Lower lobe of right lung (tissue), 2 donors: Measurements from ENCODE around the gene YIF1B. TPM values are rescaled to one million over a fixed set of nuclear protein-coding genes. Genes with fewer than 3 reads are reported as not detected.
A peak's percentile ranks its signal among the peaks of the same experiment; 100 is the strongest.

Experiments
- ATAC-seq, 2 donors: fragments of 200-7000 bp; cut with Tn5 transposase; one replicate each; pipeline ENCODE4 v1.9.1; 2020 to 2022; ENCODE audit warnings: mild to moderate bottlenecking in 2 of 2, moderate library complexity in 2 of 2
- DNase-seq: peaks from one replicate; pipeline ENCODE4 v3.0.0-alpha.2; 2020
- H3K27ac ChIP-seq: fragments of 200-600 bp; one replicate; pipeline ENCODE4 v1.8.0; 2022
- H3K27me3 ChIP-seq: fragments of 200-600 bp; one replicate; pipeline ENCODE4 v1.8.0; 2022; ENCODE audit warnings: low read depth
- H3K36me3 ChIP-seq: fragments of 200-600 bp; one replicate; pipeline ENCODE4 v1.8.0; 2022; ENCODE audit warnings: mild to moderate bottlenecking
- H3K4me1 ChIP-seq: fragments of 200-600 bp; one replicate; pipeline ENCODE4 v1.8.0; 2022
- H3K4me3 ChIP-seq: fragments of 200-600 bp; one replicate; pipeline ENCODE4 v1.8.0; 2022; ENCODE audit warnings: mild to moderate bottlenecking
- H3K9me3 ChIP-seq: fragments of 200-600 bp; one replicate; pipeline ENCODE4 v1.8.0; 2022
- CTCF ChIP-seq: fragments of 200-600 bp; IDR thresholded peaks from one replicate; pipeline ENCODE4 v1.8.0; 2022; ENCODE audit warnings: antibody characterized with exemption, mild to moderate bottlenecking
- intact Hi-C: fragments of 100-400 bp; cut with DNase I; formaldehyde crosslinking; loops from one replicate; pipeline ENCODE4 v1.11.0; 2022
- total RNA-seq: library from RNA; stranded (reverse); fragmentation: NEBNext Ultra II Directional; extraction: Animal tissue kit (Norgen Biotek cat#: 25700); gene quantifications from one replicate; pipeline ENCODE4 v1.2.1, GENCODE V29; 2021
- donor health status: DM: no; HTN: yes; CAD: no; lungs with severe emphysema.

Gene YIF1B
- total RNA-seq, 1 donor from 2014 or later = 38.9 TPM

DNA sequence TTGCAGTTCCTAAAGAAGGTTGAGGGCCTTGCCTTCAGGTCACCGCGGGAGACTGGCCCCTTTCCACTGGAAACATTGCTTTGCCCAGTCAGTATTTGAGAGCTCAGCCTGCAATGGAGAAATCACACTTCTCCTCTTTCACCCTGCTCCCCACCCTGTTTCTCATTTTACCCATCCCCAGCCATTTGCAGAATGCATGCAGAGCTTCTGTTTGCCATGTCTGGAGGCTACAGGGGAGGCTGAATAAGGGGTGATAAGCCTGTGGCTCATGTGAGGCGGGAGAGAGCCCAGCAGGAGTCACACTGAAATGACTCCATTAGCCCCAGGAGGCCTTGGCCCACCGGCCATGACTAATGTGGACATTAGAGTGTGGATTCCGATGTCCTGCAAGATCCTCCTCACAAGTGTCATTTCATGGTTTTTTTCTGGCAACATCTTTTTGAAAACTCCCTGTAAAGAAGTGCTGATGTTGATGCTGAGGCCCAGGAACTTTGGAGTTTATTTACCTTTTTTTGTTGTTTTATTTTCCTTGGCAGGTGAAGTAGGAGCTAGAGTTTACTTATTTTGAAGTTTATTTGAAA is 45.1 kb downstream of the YIF1B start:
- no peak overlapping the region for H3K4me3 ChIP-seq
- TF ChIP-seq CTCF = no peak
- no peaks in the 10 kb centered on the region for H3K36me3 ChIP-seq
- intact Hi-C loops = no loop called here
- H3K27ac ChIP-seq = no peak overlapping the region
- peaks cover 57% of the 10 kb centered on the region for H3K4me1 ChIP-seq
- no peak for ATAC-seq
- DNase-seq = no peak
- H3K27me3 ChIP-seq = no peaks in the 10 kb centered on the region
- no peaks in the 10 kb centered on the region for H3K9me3 ChIP-seq

GRCh38 chr19:38268539-38268938 is 47.2 kb downstream of the YIF1B start:
- no peak for TF ChIP-seq CTCF
- intact Hi-C loops = no loop called here
- ATAC-seq = no peak
- no peak overlapping the region for H3K27ac ChIP-seq
- no peaks in the 10 kb centered on the region for H3K9me3 ChIP-seq
- H3K4me3 ChIP-seq = no peak overlapping the region
- H3K36me3 ChIP-seq = no peaks in the 10 kb centered on the region
- H3K27me3 ChIP-seq = no peaks in the 10 kb centered on the region
- peaks cover 48% of the 10 kb centered on the region for H3K4me1 ChIP-seq
- no peak for DNase-seq

GRCh38 chr19:38267761-38268483 is 47.8 kb downstream of the YIF1B start:
- Histone ChIP-seq H3K9me3 (no peaks in the 10 kb centered on the region), H3K4me3 (peak overlapping the region; percentile 76), H3K27ac (peak overlapping the region; percentile 93), H3K4me1 (peaks cover 50% of the 10 kb centered on the region), H3K36me3 (no peaks in the 10 kb centered on the region), H3K27me3 (no peaks in the 10 kb centered on the region)
- ATAC-seq (peak; percentile 24 to 25), DNase-seq (peak; percentile 65)
- intact Hi-C loops = no loop called here
- no peak for TF ChIP-seq CTCF

DNA sequence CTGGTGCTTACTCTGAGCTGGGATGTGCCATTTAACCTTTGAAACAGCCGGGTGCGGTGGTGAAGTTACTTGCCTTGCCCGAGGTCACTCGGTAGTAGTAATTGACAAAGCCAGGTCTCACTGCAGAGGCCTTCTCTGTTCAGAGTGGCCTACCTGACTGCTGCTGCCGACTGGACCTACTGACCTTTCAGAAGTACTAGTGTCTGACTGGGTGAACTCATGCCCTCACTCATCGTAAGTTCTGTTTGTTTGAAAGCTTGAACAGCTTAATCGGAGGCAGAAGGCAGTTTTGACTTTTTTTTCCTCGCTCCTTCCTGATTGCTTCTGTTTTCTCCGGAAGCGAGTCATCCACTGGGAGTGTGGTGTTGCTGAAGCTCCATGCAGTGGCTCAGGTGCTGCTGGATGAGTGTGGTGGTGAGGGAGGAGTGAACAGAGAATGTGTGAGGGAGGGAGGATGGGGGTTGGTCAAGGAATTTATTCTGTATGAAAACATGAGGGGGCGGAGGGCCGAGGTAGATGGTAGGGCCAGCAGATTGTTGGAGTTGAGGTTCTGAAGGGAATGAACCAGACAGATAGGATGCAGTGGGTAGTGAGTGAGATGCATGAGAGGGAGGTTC is 48.7 kb downstream of the YIF1B start:
- intact Hi-C loops = no loop called here
- peak overlapping the region; percentile 76 for H3K4me3 ChIP-seq
- ATAC-seq = no peak
- no peak for TF ChIP-seq CTCF
- DNase-seq = no peak
- no peaks in the 10 kb centered on the region for H3K36me3 ChIP-seq
- peaks cover 50% of the 10 kb centered on the region for H3K4me1 ChIP-seq
- peak overlapping the region; percentile 93 for H3K27ac ChIP-seq
- H3K9me3 ChIP-seq = no peaks in the 10 kb centered on the region
- H3K27me3 ChIP-seq = no peaks in the 10 kb centered on the region

- H3K27me3 ChIP-seq = no peaks in the 10 kb centered on the region
- no peak for DNase-seq
- H3K27ac ChIP-seq = peak overlapping the region; percentile 93
- ATAC-seq = no peak
- intact Hi-C loops = no loop called here
- no peaks in the 10 kb centered on the region for H3K9me3 ChIP-seq
- H3K4me3 ChIP-seq = peak overlapping the region; percentile 76
- H3K4me1 ChIP-seq = peaks cover 46% of the 10 kb centered on the region
- H3K36me3 ChIP-seq = no peaks in the 10 kb centered on the region
- no peak for TF ChIP-seq CTCF
Measured at GRCh38 chr19:38265921-38266429, 49.8 kb downstream of the YIF1B start.
